GM23248 (cell line): Measurements from ENCODE around the gene F5. TPM values are rescaled to one million over a fixed set of nuclear protein-coding genes. Genes with fewer than 3 reads are reported as not detected.

Experiments
- DNase-seq: peaks from one replicate; pipeline ENCODE4 v3.0.0-alpha.2; 2015
- H2AFZ ChIP-seq: fragments of 200-600 bp; sonication (generic); 2 replicates; pipeline ENCODE4 v1.6.1; 2016; ENCODE audit warnings: antibody characterized with exemption
- H3F3A ChIP-seq: fragments of 200-600 bp; sonication (generic); 2 replicates; pipeline ENCODE4 v1.6.1; 2016; ENCODE audit warnings: mild to moderate bottlenecking, antibody characterized with exemption, mixed run types; ENCODE audit not compliant: insufficient read depth
- H3K27ac ChIP-seq: fragments of 200-600 bp; sonication (generic); 2 replicates; pipeline ENCODE4 v1.5.1; 2016; ENCODE audit warnings: mild to moderate bottlenecking
- H3K27me3 ChIP-seq: fragments of 200-600 bp; sonication (generic); replicated peaks from 2 replicates; pipeline ENCODE4 v1.6.1; 2016; ENCODE audit warnings: mild to moderate bottlenecking; ENCODE audit not compliant: insufficient read depth
- H3K36me3 ChIP-seq: fragments of 200-600 bp; sonication (generic); 2 replicates; pipeline ENCODE4 v1.6.1; 2016; ENCODE audit warnings: low read depth, mild to moderate bottlenecking
- H3K4me1 ChIP-seq: fragments of 200-600 bp; sonication (generic); 2 replicates; pipeline ENCODE4 v1.6.1; 2016; ENCODE audit warnings: mild to moderate bottlenecking; ENCODE audit not compliant: insufficient read depth
- H3K4me2 ChIP-seq: fragments of 200-600 bp; sonication (generic); one replicate; pipeline ENCODE4 v1.6.1; 2016; ENCODE audit warnings: mild to moderate bottlenecking; ENCODE audit not compliant: unreplicated experiment
- H3K4me3 ChIP-seq: fragments of 200-600 bp; sonication (generic); 2 replicates; pipeline ENCODE4 v1.5.1; 2016; ENCODE audit warnings: mild to moderate bottlenecking
- H3K79me2 ChIP-seq: fragments of 200-600 bp; sonication (generic); 2 replicates; pipeline ENCODE4 v1.6.1; 2016; ENCODE audit warnings: mild to moderate bottlenecking; ENCODE audit not compliant: insufficient read depth
- H3K9ac ChIP-seq: fragments of 200-600 bp; sonication (generic); 2 replicates; pipeline ENCODE4 v1.6.1; 2016; ENCODE audit warnings: mild to moderate bottlenecking
- H3K9me2 ChIP-seq: fragments of 200-600 bp; sonication (generic); 2 replicates; pipeline ENCODE4 v1.6.1; 2016; ENCODE audit warnings: mixed run types, mild to moderate bottlenecking, moderate library complexity; ENCODE audit not compliant: insufficient read depth
- H3K9me3 ChIP-seq: fragments of 200-600 bp; sonication (generic); one replicate; pipeline ENCODE4 v1.6.1; 2017; ENCODE audit warnings: low read depth
- H4K20me1 ChIP-seq: fragments of 200-600 bp; sonication (generic); 2 replicates; pipeline ENCODE4 v1.6.0; 2016; ENCODE audit not compliant: insufficient read depth
- EZH2 ChIP-seq: fragments of 200-600 bp; sonication (generic); IDR thresholded peaks from 2 replicates; pipeline ENCODE4 v1.6.1; 2018; ENCODE audit warnings: antibody characterized with exemption, mild to moderate bottlenecking; ENCODE audit not compliant: insufficient read depth, poor library complexity, severe bottlenecking
- EZH2phosphoT487 ChIP-seq: fragments of 200-600 bp; sonication (generic); IDR thresholded peaks from 2 replicates; pipeline ENCODE4 v1.6.1; 2018; ENCODE audit warnings: antibody characterized with exemption, moderate library complexity, mild to moderate bottlenecking, low read depth; ENCODE audit not compliant: insufficient read depth
- WGBS, 2 experiments: methylation state at CpG; one replicate each; pipeline ENCODE4 v1.1.6; 2015 to 2017; ENCODE audit warnings: low lambda C conversion rate in 2 of 2, low coverage in 1 of 2; ENCODE audit errors: missing lambda C conversion rate in 2 of 2; 5-methylcytosine and 5-hydroxymethylcytosine counted together
- in situ Hi-C: fragments of 300-500 bp; cut with MboI; formaldehyde crosslinking; loops from 2 replicates; pipeline ENCODE4 v1.15.0; 2020
- polyA plus RNA-seq: library from polyadenylated mRNA; unstranded; fragments of >200 nt; fragmentation: Nextera tagmentation; extraction: Ambion mirVana; gene quantifications from 2 replicates; pipeline ENCODE4 v1.2.1, GENCODE V29; 2016
- total RNA-seq: library from RNA; depleted of rRNA; stranded (reverse); fragments of >200 nt; shearing (Covaris generic); gene quantifications from 2 replicates; pipeline ENCODE4 v1.2.3, GENCODE V29; 2014

F5 gene
- total and polyA plus RNA-seq, 2 experiments from 2014 or later = not detected

- no peaks in the 10 kb centered on the region for H3K79me2 ChIP-seq
- peaks cover 40% of the 10 kb centered on the region for H3K27me3 ChIP-seq
- WGBS, 2 experiments = 13 to 14% methylated on average over 5 of the region's 5 CpGs
- H2AFZ ChIP-seq = no peak overlapping the region
- H4K20me1 ChIP-seq = no peaks in the 10 kb centered on the region
- no peaks in the 10 kb centered on the region for H3K4me1 ChIP-seq
- no peak for DNase-seq
- TF ChIP-seq EZH2 = no peak
- TF ChIP-seq EZH2phosphoT487 = no peak
- no peaks in the 10 kb centered on the region for H3K9me2 ChIP-seq
- in situ Hi-C loops = no loop called here
- no peaks in the 10 kb centered on the region for H3K9me3 ChIP-seq
- H3K9ac ChIP-seq = no peak overlapping the region
- no peak overlapping the region for H3K4me3 ChIP-seq
- H3K4me2 ChIP-seq = no peak overlapping the region
- H3K36me3 ChIP-seq = no peaks in the 10 kb centered on the region
- H3K27ac ChIP-seq = no peak overlapping the region
- no peaks in the 10 kb centered on the region for H3F3A ChIP-seq
Observed at GRCh38 chr1:169586067-169586394, 250 bp downstream of the F5 start.

GRCh38 chr1:169585181-169585580 is 1.1 kb downstream of the F5 start:
- no peaks in the 10 kb centered on the region for H3K79me2 ChIP-seq
- H3K9me2 ChIP-seq = no peaks in the 10 kb centered on the region
- no peaks in the 10 kb centered on the region for H3K9me3 ChIP-seq
- TF ChIP-seq EZH2phosphoT487 = no peak
- TF ChIP-seq EZH2 = no peak
- H2AFZ ChIP-seq = no peak overlapping the region
- H3K9ac ChIP-seq = no peak overlapping the region
- H3K4me2 ChIP-seq = no peak overlapping the region
- no peak for DNase-seq
- H3K4me1 ChIP-seq = no peaks in the 10 kb centered on the region
- in situ Hi-C loops = no loop called here
- H3K27ac ChIP-seq = no peak overlapping the region
- no peaks in the 10 kb centered on the region for H3F3A ChIP-seq
- H4K20me1 ChIP-seq = no peaks in the 10 kb centered on the region
- H3K4me3 ChIP-seq = no peak overlapping the region
- H3K36me3 ChIP-seq = no peaks in the 10 kb centered on the region
- peaks cover 40% of the 10 kb centered on the region for H3K27me3 ChIP-seq

- H3K4me3 ChIP-seq = no peak overlapping the region
- no peak overlapping the region for H2AFZ ChIP-seq
- no peaks in the 10 kb centered on the region for H3F3A ChIP-seq
- no peak for DNase-seq
- H4K20me1 ChIP-seq = no peaks in the 10 kb centered on the region
- H3K9ac ChIP-seq = no peak overlapping the region
- H3K9me2 ChIP-seq = no peaks in the 10 kb centered on the region
- no peaks in the 10 kb centered on the region for H3K79me2 ChIP-seq
- H3K36me3 ChIP-seq = no peaks in the 10 kb centered on the region
- no peaks in the 10 kb centered on the region for H3K4me1 ChIP-seq
- 41 to 49% methylated on average over 4 of the region's 4 CpGs for WGBS, 2 experiments
- H3K27me3 ChIP-seq = peaks cover 40% of the 10 kb centered on the region
- in situ Hi-C loops = no loop called here
- no peak overlapping the region for H3K4me2 ChIP-seq
- H3K9me3 ChIP-seq = no peaks in the 10 kb centered on the region
- no peak for TF ChIP-seq EZH2phosphoT487
- no peak for TF ChIP-seq EZH2
- no peak overlapping the region for H3K27ac ChIP-seq
Observed at GRCh38 chr1:169584483-169585144, 1.7 kb downstream of the F5 start.

GRCh38 chr1:169577981-169578738 is 8.1 kb downstream of the F5 start:
- Histone ChIP-seq H3K4me3 (no peak overlapping the region), H3K36me3 (no peaks in the 10 kb centered on the region), H3F3A (no peaks in the 10 kb centered on the region), H3K27ac (no peak overlapping the region), H3K27me3 (peaks cover 17% of the 10 kb centered on the region), H3K9me2 (no peaks in the 10 kb centered on the region), H3K9ac (no peak overlapping the region), H3K79me2 (no peaks in the 10 kb centered on the region), H3K4me2 (no peak overlapping the region), H3K9me3 (no peaks in the 10 kb centered on the region), H4K20me1 (no peaks in the 10 kb centered on the region), H3K4me1 (no peaks in the 10 kb centered on the region), H2AFZ (no peak overlapping the region)
- TF ChIP-seq EZH2phosphoT487 = no peak
- TF ChIP-seq EZH2 = no peak
- in situ Hi-C loops = no loop called here
- WGBS, 2 experiments = 35 to 36% methylated on average over 5 of the region's 5 CpGs
- DNase-seq = no peak
